Raji (cell line): ENCODE measurements around the gene DOCK2.

Experiments used
- POLR2A ChIP-seq: IDR thresholded peaks from 2 replicates; pipeline ENCODE4 v1.6.1; 2011; ENCODE audit warnings: low read depth, low read length, control low read depth; ENCODE audit not compliant: insufficient read depth

DOCK2 gene

DNA sequence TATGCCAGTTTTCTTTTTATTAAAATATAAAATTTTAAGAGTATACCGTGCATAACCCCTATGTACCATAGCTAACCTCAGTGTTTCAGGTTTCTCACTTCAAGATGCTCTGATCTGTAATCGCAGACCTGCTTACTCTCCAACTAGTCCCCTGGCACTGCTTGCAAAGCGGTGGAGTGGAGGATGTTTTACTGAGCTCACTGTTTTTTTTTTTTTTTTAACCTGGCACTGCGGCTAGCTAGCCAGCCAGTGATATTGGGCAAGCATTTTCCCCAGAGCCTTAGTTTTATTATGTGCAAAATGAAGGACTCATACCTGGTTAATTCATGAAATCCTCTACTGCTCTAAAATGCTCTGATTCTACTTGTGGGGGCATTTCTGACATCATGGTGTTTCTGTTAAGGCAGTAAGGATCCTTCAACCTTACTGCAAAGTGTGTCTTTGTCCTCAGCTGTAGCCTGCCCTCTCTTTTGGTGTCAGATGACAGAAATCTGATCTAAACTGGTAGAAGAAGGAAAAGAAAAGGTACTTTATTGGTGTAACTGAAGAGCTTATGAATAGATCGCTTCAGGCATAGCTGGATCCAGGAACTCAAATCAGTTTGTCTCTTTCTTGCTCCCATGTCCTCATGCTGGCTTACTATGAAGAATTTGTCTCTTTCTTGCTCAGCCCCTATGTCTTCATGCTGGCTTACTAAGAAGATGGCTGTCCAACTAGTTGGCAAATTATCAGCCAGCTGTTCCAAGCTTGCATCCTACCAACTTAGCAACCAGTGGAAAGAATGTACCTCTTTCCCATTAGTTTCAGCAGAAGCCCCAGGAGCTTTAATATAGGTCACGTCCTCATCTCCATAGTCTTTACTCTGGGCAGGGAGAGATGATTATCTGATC, 59.8 kb downstream of the DOCK2 start:
- TF ChIP-seq POLR2A, result no peak

DNA sequence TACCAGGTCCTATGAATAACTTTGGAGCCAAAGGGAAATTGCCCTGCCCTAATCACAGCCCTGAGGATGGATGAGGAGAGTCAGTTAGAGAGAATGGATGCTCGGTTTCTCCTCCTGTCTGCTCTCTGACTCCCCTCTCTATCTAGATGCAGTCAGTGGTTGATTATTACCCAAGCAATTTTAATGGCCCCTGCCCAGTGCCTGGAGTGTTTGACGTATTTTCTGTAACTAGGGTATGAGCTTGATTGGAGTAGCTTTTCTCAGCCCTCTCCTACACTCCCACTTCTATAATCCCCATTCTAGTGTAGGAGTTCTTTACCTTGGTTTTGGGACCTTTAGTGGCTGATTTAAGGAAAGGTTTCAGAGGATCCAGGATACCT, 60.4 kb downstream of the DOCK2 start:
- no peak for TF ChIP-seq POLR2A

DNA sequence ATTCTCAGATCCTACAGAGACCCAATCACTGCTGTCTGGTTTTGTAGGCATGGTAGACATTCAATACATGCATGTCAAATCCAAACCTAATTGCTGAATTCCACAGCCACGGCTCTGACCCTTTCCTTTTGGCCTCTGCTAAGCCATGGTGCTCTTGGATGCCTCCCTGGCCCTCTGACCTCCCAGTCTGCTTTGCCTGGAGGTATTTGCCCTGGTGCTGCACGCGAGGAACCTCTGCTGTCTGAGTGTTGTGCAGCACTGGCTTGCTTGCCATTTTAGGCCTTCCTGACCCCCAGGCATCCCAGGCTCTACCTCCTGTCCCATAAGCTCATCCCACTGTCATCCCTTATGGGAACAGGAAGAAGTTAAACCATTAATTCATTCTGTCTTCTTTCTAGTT, 60.9 kb downstream of the DOCK2 start:
- TF ChIP-seq POLR2A, result no peak

DNA sequence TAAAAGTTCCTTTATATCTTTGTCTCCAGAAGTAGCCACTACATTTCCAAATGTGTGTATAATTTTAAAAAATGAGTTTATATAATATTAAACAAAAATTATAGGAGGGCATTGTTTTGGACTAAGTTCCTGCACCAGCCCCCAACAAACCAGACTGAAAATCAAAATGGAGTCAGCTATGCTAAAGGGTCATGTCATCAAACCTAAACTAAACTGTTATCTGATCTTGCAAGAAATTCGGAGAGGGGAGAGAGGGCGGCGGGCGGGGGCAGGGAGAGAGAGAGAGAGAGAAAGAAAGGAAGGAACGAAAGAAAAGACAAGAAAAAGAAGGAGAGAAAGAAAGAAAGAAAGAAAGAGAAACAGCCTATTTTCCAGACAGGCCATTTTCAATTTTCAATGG, 63.5 kb downstream of the DOCK2 start:
- TF ChIP-seq POLR2A, result no peak

DNA sequence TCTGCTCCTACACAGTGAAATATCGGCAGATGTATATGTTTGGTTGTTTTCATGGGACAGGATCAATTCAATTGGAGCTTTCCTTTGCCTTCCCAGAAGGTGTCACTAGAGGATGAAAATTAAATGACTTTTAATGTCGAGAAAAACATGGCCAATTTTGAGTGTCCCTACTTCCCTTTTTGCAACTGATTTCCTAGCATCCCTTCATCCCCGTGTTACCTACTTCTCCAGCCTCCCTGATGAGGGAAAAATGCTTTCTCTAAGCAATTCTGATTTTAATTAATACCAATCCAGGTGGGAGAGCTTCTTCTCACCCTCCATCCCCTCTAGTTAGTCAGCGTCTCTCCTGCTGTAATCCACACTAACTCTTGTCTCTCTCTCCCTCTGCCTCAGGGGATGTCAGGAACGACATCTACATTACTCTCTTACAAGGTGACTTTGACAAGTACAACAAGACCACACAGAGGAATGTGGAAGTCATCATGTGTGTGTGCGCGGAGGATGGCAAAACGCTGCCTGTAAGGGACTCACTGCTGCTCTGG, 64.9 kb downstream of the DOCK2 start:
- TF ChIP-seq POLR2A, result no peak

DNA sequence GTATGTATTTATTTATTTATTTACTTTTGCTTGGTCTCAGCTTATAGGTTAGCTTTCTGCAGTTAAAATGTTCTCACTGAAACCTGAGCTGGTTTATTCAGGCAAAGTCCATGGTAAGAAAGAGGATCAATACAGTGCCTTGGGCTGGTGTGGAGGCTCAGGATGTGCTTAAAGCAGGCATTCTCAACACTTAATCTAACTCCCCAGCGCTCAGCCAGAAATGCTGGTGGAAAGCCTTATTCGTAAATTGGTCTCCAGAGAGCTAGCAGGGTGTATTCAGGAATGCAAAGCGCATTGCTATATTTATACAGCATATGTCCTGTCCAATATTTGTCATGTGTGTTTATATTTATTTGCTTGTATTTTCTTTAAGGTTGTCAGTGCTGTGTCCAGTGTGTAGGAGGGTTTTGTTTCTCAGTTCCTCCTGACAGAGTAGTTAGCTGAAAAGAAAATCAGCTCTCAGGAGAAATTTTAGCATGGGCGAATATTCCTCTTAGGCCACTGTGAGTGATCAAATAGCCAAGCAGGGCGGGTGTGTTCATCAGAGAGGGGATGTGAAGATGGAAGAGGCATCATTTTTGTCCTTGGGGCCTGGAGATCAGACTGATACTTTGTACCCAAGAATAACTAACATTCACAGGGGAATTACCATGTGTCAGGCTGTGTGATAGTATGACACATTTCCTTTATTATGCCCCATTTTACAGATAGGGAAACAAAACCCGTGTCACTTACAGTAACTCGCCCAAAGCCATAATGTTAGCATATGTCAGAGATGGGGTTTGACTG, 65.8 kb downstream of the DOCK2 start:
- TF ChIP-seq POLR2A, result no peak

DNA sequence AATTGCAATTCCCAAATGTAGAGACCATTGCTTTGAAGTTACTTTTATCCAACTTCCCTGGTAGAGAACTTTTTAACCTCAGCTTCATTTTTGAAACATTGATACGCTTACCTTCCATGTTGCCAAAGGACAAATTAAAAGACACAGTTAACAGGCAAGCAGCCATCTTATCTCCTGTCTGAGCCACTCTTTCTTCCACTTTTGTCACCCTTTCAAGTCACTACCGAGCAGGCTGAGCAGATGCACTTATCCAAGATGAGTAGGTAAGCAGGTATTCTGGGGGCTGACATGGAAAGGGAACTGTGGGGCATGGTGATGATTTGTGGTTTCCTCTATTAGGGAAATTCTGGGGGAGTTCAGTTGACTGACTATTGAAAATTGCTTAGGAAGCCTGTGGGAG, 66.7 kb downstream of the DOCK2 start:
- no peak for TF ChIP-seq POLR2A

DNA sequence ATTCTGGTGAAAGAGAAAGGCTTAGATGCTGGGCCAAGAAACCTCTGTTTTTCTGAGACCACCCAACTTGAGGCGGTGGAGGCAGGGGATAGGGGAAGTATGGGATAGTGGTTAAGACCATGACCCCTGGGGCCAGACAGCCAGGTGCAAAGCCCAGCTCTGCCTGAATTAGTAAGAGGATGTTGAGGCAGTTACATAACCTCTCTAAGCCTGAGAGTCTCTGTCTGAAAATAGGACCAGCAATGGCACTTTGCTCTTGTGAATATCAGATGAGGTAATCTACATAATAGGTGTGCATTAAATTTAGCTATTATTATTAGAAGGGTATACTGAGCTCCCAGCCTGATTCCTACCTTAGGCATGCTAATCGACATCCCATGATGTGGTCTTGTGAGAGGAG, 68.2 kb downstream of the DOCK2 start:
- TF ChIP-seq POLR2A, result no peak

DNA sequence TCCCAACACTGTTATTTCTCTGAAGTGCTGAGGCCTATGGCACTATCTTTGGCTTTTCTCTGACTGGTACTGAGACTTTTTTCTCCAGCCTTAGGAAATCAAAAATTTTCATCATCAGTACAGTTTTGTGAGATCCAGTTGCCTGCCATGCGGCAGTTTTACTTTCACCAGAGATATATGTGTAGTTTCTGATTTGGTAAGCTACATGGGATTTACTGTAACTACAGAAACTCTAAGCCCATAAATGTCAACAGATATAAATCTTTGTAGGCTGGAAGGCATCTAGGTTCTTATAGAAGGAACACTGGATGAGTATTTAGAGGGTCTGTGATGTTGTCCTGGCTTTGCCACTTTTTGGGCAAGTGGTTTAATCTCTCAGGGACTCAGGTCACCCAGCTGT, 69.0 kb downstream of the DOCK2 start:
- no peak for TF ChIP-seq POLR2A

DNA sequence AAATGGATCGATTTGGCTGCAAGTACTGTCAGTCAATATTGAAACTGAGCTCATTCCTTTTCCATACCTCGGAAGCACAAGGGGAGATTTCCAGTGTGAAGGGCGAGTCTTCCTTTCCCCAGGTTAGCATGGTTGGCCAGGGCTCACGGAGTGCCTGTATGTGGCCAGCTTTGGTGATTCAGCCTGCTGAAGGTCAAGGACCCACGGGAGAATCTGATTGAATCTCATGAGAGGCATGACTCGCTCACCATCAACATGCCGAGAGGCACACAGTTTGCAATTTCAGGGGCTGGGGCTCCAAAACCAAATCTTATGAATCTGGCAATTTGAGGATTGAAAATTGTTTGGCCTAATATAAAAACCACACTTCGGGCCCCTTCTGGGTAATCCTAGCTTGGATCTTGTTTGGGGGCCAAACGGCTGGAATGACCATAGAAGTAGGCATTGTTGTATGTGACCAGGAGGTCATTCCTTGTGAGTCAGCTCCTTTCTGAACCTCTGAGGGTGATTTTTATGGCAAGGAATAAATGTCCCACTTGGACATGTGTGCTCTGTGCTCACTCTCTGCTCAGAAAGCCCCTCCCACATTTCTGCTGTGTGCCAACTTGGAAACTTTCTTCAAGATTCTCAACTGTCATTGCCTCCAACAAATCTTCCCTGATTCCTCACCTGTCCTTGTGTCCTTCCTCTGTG, 69.8 kb downstream of the DOCK2 start:
- no peak for TF ChIP-seq POLR2A

DNA sequence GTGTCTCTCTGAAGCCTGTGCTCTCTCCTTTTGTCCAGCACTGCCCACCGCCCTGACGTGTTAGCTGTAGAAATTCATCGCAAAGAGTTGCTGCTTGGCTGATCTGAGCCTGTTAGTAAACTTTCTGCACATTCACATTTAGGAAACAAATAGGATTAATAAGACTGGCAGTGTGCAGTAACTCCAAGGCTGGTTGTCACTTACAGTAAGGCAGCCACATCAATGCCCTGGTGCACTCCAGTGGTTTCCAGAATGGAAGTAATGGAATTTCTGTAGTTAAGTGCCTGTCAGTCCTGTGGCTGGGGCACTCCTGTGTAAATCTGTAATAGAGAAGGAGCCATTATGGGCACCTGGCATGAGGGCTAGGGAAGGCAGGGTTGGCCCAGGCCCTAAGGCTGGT, 70.6 kb downstream of the DOCK2 start:
- no peak for TF ChIP-seq POLR2A

DNA sequence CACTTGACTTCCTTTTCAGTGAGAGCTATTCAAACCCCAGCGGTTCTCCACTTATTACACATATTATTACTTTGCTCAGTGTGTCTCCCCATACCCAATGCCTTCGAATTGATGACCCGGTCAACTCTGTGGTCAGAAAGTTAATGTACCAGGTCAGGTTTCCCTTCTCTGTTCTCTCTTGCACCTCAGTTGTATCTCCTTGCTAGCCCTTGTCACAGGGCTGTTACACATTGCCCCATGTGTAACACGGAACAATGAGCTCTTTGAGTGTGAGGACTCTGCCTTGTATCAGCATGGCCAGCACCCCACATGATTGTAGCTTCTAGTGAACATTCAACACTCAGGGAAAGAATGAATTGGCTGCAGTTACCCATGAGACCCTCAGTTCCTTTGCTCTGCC, 73.6 kb downstream of the DOCK2 start:
- TF ChIP-seq POLR2A, result no peak

DNA sequence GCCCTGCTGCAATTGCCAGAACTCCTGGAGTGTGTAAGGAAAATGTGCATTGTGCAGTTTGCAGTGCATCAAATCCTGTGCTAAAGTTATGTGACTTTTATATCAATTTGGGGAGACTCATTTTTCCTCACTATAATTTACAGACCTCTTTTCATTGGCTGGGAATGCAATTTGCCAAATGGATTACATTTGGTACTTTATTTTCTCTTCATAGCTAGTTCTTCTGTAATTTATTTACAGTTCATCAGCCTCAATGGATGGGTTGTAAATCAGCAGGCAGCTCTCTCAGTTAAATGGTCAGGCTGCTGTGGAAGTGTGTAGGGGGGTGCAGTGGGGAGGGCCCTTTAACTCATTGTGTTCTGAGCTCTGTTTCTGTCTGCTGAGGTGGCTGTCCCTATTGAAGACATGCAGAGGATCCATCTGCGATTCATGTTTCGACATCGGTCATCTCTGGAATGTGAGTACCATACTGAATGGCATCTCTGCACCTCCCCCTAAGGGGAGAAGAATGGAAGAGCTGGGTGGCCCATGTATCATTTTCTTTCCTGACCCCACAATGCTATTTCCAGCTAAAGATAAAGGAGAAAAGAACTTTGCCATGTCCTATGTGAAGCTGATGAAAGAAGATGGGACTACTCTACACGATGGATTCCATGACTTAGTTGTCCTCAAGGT, 74.6 kb downstream of the DOCK2 start:
- TF ChIP-seq POLR2A, result no peak

DNA sequence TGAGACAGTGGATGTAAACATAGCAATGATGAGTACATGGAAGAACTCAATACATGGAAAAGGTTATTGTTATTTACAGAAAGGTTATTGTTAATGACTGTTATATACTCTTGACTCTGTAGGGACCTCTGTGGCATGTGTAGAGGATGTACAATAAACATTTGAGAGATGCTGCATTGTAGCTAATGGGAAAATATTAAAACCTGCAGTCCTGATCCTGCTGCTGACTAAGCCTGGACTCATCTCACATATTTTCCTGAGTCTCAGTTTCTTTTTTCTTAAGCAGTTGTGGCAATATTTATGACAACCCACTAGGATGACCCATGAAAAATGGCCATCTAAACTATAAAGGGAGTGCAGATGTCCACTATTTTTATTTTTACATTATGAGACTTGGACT, 75.4 kb downstream of the DOCK2 start:
- TF ChIP-seq POLR2A, result no peak

DNA sequence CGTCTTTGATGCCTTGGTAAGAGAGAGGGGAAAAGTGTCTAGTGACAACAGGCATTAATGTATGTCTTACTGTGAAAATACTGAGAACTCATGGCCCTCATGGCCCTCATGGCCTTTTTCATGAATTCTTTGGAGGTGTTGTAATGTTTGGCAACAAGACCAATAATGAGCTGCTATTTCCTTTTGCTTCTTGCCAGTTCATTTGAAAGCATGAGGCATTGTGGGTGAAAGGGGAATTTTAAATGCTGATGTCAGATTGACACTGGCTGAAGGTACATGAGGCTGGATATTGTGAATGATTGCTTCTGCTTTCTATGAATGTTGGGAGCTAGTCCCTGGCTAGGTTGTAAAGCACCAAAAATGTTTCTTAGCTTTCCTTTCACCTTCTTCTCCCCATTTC, 79.2 kb downstream of the DOCK2 start:
- TF ChIP-seq POLR2A, result no peak
